GM21367 (cell line): ENCODE results near the gene IL17RA.
A peak's percentile ranks its signal among the peaks of the same experiment; 100 is the strongest.
"Not testable (repeated sequence)": the region's sequence is repeated elsewhere in the genome, so short reads cannot be mapped to it uniquely, and the experiment has no call there.

ENCODE experiments used
- ATAC-seq: cut with Tn5 transposase; IDR thresholded peaks from one replicate; pipeline ENCODE4 v1.9.1; 2021; ENCODE audit not compliant: unreplicated experiment

Gene IL17RA

GRCh38 chr22:17084554-17085276 lies at the start of gene IL17RA:
IL17RA (plus strand) TSS chr22:17085000; CDS start chr22:17085092, 92 bp downstream.
- ATAC-seq = peak; percentile 91

GRCh38 chr22:17035246-17035645 lies 49.6 kb upstream of the IL17RA start:
- no peak for ATAC-seq

GRCh38 chr22:17035976-17036841 lies 48.6 kb upstream of the IL17RA start:
- not testable (repeated sequence) for ATAC-seq

- ATAC-seq = not testable (repeated sequence)
Measured at GRCh38 chr22:17036842-17037711, 47.7 kb upstream of the IL17RA start.

GRCh38 chr22:17043521-17043920 lies 41.3 kb upstream of the IL17RA start:
- no peak for ATAC-seq

DNA sequence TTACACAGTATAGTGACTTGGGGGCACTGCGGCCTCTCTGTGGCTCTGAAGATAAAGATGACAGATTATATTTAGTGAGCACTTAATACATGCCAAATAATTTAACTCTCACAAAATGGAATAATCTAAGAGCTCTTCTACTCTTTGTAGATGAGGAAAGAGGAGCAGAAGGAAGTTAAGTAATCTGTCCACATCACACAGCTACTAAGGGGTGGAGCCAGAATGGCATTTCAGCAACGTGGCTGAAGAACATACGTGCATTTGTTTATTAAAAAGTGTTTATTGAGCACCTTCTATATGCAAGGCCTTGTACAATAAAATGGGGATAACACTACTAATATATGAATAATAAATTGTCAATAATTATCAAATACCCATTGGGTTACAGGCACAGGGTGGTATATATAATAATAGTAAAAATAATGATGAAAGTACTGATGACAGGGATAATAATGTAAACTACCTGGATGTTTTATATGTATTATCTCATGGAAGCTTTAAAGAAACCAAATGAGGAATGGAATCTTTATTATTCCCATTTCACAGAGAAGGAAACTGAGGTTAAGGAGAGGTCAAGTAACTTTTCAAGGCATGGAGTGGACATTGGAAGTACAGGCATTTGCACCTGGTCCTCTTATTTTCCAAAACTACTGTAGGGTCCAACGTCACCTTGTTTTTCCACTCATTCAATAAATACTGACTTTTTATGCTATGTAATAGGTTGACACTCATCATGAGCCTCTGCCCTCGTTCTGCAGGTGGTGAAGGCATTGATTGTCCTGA lies 38.0 kb upstream of the IL17RA start:
- ATAC-seq = no peak

DNA sequence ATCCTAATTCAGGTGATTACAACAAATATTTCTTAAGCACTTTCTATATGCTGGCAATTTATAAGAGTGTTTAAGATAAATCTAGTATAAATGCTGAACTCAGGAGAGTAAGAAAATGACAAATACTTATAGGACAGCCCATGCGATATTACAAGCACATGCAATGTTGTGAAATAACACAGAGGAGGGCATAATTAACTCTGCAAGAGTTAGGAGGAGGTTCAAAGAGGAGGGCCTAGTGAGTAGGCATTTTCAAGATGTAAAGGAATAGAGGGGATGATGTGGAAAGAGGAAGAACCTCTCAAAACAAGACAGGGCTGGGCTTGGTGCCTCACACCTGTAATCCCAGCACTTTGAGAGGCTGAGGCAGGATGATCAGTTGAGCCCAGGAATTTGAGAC lies 37.1 kb upstream of the IL17RA start:
- ATAC-seq = no peak

- no peak for ATAC-seq
Measured at GRCh38 chr22:17056058-17056457, 28.7 kb upstream of the IL17RA start.

DNA sequence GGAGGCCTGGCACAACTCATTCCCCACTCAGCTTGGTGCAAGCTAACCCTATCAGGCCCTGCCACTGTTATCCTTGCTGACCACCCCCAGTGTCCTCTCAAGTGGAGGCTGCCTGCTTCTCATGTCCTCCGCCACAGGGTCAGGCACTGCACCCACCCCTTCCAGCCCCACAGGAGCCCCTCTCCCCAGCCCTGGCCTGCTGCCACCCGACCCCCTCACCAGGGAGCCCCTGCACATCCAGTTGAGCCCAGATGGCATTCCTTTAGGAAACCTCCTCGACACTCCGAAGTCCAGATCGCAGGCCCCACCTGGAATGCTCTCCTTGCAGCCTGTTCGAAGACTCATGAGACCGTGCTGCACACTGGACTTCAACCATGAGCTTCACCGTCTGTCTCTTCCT lies 28.0 kb upstream of the IL17RA start:
- ATAC-seq = no peak

DNA sequence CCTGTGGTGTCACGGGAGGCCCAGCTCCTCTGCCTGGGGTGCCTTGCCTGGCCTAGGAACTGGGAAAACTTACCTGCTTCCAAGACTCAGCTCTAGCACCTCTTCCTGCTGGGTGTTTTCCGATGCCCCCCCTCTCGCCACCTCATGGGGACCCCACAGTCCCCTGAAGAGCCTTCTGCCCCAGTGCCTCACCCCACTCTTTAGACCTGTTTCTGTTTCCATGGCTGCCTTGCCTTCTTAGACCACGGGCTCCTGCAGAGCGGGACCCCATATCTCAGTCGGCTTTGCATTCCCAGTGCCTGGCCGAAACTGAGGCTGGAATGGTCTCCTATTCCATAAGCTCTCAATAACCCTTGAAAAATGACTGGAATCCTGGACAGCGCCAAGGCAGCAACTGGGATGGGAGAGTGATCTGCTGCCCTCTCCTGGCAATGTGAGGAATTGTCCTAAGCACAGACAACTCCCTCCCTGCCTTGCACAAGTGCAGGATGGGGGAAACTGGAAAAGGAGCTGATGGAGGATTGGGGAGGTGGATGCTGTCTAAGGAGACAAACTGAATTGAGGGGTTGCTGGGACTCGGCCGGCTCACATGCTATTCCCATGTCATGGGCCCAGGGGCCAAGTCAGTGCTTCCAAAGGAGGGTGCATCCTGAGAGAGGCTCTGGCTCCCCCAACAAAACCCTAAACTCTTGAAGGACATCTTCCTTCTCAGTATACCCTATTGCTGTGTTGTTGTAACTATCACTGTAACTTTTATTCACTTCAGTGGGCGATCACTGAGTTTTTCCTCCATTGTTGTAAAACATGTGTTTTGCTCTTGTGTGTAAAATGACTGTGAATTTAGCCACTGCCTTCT lies 26.6 kb upstream of the IL17RA start:
- no peak for ATAC-seq

DNA sequence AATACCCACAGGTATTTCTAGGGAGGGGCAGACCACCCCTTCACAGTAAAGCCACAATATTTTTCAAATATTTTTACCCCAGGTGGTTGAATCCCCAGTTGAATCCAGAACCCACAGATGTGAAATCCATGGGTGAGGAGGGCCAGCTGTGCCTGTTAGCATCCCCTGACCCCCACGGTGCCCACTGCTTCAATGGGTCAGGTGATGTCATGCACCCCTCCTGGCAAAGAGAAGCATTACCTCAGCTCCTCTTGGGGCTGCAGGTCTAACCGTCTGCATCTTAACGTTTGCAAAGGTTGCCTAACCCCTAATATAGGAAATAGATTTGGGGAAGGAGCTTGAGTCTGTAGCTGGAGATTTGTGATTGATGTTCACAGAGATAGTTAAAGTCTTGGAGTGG lies 24.7 kb upstream of the IL17RA start:
- ATAC-seq = no peak

DNA sequence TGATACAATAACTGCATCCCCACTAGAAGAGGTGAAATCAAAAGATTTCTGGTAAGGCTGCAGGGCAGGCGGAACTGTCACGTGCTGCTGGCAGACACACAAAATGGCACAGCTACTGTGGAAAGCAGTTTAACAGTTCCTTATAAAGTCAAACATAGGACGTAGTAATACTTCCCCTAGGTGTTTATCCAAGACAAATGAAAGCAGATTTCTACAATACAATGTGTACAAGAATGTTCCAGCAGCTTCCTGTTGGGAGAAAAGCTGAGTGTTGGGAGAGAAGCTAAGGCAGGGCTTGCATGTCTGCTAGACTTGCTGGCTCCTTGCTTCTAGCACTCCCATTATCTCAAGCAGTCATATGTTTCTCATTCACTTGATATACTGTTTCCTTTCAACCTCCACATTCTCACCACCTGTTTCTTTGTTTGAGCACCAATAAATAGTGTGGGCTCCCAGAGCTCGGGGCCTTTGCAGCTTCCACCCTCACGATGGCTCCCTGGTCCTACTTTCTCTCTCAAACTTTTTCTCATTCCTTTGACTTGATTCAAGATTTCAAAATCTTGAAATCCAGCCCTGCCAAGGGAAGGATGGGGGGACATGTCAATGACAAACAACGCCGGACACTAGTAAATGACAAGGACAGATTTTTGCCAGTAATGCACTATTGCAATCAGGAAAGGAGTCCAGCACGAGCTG lies 21.2 kb upstream of the IL17RA start:
- ATAC-seq = no peak

GRCh38 chr22:17064498-17065100 lies 20.2 kb upstream of the IL17RA start:
- ATAC-seq = no peak

- ATAC-seq = no peak
Measured at GRCh38 chr22:17065433-17065832, 19.4 kb upstream of the IL17RA start.

GRCh38 chr22:17072877-17073276 lies 11.9 kb upstream of the IL17RA start:
- ATAC-seq = no peak

- no peak for ATAC-seq
Measured at GRCh38 chr22:17074648-17075002, 10.2 kb upstream of the IL17RA start.

GRCh38 chr22:17077255-17077654 lies 7.5 kb upstream of the IL17RA start:
- ATAC-seq = no peak

GRCh38 chr22:17079572-17079971 lies 5.2 kb upstream of the IL17RA start:
- ATAC-seq = no peak

DNA sequence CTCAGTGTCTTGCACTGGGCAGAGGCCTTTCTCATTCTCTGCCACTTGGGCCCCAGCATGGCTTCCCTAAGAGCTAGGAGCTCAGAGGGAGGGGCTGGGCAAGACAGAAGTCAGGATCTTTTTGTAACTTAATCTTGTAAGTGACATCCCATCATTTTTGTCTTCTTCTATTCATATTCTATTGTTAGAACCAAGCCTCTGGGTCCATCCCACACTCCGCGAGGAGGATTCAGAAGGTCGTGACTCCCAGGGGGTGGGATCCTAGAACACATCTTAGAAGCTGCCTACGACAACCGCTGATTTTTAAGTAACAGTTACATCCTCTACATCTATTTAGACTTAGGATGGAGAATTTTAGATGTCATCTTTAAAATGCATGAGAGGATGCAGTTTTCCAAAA lies 1.5 kb upstream of the IL17RA start:
- ATAC-seq = no peak
